GM12891 (cell line): Measurements from ENCODE around the gene PIP5K1B.

Experiments
- PAX5 ChIP-seq: IDR thresholded peaks from 2 replicates; pipeline ENCODE4 v1.6.1; 2011; ENCODE audit warnings: low read length, moderate library complexity, mild to moderate bottlenecking; ENCODE audit not compliant: insufficient read depth, severe bottlenecking
- POLR2A ChIP-seq: IDR thresholded peaks from 2 replicates; pipeline ENCODE4 v1.6.1; 2011; ENCODE audit warnings: low read depth, low read length, control low read depth
- POLR2AphosphoS5 ChIP-seq: IDR thresholded peaks from 2 replicates; pipeline ENCODE4 v1.6.1; 2011; ENCODE audit warnings: low read depth, low read length, control low read depth
- POU2F2 ChIP-seq: IDR thresholded peaks from 2 replicates; pipeline ENCODE4 v1.6.1; 2011; ENCODE audit warnings: low read depth, mild to moderate bottlenecking, control low read depth, low read length, moderate library complexity
- SPI1 ChIP-seq: IDR thresholded peaks from 2 replicates; pipeline ENCODE4 v1.6.1; 2011; ENCODE audit warnings: low read depth, low read length, control low read depth
- TAF1 ChIP-seq: IDR thresholded peaks from 2 replicates; pipeline ENCODE4 v1.6.1; 2011; ENCODE audit warnings: low read depth, low read length, control low read depth

GRCh38 chr9:68860419-68860818, 155.4 kb downstream of the PIP5K1B start:
- TF ChIP-seq POLR2A (no peak), POLR2AphosphoS5 (no peak), SPI1 (no peak), TAF1 (no peak), POU2F2 (no peak), PAX5 (no peak)
